SIG-M5 treated with dmso at 0.1 percent for 504 hours (cell line): ENCODE results near the gene TCF4.
A peak's percentile ranks its signal among the peaks of the same experiment; 100 is the strongest.

Source experiments
- DNase-seq: peaks from one replicate; lab custom pipeline; 2025; ENCODE audit not compliant: unreplicated experiment; lab: John Stamatoyannopoulos, UW

TCF4 gene

DNA sequence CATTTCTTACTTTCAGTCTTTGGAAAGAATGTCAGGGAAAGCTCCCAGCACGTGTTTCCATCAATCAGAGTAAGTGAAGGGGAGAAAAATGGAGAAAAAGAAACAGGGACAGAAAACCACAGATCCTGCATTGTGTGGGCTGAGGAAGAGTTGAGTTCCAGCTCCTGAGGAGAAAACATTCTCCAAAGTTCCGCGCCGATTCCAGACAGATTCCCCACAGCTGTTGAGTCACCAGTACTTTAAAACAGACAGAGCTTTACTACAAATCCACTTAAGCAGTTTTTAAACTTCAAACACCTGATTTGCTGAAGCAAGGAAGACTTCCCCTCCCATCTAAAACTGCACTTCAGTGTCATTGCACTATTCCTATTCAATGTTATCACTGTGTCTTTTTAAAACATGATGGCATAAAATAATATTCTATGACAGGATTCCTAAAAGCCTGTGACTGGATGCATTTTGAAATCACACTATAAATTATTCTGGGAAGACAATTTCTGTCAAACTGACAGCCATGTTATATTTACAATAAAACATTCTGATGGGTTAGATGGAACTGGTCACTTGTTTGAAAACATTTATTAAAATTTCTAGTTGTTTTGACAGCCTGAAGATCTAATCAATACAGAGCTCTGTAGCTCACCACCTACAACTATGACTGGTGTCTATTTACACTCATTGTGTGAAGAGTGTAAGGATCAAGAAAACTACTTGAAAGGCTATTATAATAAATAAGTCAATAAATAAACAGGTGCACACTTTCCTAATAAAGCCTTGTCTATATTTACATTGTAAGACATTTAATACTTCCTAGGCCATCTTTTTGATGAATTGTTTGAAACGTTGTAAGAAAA lies 40.9 kb downstream of the TCF4 start:
- DNase-seq: no peak

DNA sequence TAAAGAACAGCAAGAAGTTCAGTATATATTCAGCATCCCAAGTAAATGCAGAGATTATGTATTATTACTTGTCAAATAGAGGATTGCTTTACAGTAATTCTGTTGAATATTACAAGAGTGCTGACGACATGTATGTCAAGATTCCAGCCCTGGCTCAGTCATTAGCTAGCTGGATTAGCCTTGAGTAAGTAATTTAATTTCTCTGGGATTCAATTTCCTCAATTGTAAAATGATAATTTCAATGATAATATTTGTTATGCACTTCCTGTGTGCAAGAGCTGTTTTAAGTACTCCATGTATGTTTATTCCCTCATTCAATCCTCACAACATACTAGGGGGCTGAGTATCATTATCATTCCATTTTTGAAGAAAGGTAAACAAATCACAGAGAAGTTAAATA lies 44.0 kb downstream of the TCF4 start:
- no peak for DNase-seq

DNA sequence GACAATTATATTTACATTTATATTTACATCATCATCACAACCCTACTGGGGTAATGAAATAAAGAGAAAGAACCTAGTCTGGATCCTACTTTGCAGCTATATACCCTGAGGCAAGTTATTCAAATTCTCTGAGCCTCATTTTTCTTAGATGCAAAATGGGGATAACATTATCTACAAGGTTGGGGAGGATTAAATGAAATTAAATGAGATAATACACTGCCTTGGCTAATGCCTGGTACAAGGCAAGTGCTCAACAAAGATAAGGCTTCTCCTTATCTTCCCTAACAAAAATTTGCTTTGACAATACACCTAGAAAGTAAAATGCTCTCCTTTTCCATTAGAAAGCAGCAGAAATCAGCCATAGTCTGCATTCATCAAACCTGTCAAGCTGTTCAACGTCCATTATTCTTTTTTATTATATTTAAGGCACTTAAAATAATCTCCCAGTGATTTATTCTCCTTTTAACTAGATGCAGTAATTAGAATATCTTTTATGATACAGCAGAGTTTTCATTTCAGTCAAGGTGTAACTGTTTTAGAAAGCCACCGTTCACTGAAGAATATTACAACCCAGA lies 44.8 kb downstream of the TCF4 start:
- no peak for DNase-seq

GRCh38 chr18:55541571-55541970 lies 46.4 kb downstream of the TCF4 start:
- DNase-seq: no peak

- no peak for DNase-seq
Measured at GRCh38 chr18:55539240-55539639, 48.8 kb downstream of the TCF4 start.

GRCh38 chr18:55534996-55535395 lies 53.0 kb downstream of the TCF4 start:
- no peak for DNase-seq

DNA sequence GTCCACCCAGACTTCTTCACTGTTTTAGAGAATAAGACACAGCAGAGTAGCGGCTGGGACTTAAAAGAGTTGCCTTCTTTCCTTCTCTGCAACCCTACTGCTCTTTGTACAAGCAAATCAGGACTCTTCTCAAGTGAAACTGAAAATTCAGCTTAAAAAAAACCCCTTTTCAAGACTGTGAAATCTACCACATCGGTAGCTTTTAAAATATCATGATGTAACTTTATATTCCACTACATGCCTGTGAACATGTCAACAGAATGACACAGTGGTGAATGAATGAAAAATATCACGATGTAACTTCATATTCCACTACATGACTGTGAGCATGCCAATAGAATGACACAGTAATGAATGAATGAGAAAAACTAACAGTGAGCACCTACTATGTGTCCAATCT lies 53.4 kb downstream of the TCF4 start:
- no peak for DNase-seq

- DNase-seq: no peak
Measured at GRCh38 chr18:55530166-55530565, 57.8 kb downstream of the TCF4 start.

- DNase-seq: no peak
Measured at GRCh38 chr18:55529581-55529980, 58.4 kb downstream of the TCF4 start.

DNA sequence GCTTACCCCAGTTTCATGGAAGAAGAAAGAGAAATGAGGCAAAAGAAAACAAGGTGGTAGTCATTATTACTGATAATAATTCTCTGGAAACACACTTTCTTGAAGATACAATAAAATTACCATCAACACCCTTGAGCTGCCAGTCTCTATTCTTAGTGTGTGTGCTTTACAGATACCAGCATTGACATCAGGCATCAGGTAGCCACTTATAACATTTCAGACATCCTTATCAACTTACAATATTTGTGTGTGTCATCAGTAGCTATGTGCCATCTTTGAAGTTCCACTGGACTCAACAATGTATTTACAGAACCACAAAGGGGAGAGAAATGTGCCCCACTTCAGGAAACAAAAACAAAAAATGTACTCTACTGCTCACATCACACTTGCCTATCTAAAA lies 62.1 kb downstream of the TCF4 start:
- DNase-seq: no peak

GRCh38 chr18:55524353-55525073 lies 63.5 kb downstream of the TCF4 start:
- DNase-seq: no peak

- DNase-seq: no peak
Measured at GRCh38 chr18:55523001-55523400, 65.0 kb downstream of the TCF4 start.

GRCh38 chr18:55522011-55522410 lies 66.0 kb downstream of the TCF4 start:
- DNase-seq: no peak

DNA sequence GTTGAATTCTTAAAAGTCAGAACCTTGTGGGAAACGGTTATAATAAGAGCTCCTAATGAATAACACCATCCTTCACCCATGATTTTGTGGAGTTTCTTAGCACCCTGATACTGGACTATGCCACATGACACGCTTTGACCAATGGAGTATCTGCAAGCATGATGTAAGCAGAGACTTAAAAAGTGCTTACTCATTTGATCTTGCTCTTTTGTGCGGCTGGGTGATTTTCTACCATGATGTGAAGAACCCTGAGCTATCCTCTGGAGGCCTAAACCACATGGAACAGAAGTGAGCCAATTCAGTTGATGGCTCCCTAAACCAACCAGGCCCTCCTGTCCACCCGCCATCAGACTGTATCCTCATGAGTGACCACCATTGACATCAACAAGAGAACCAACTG lies 70.9 kb downstream of the TCF4 start:
- DNase-seq: no peak

- DNase-seq: peak; percentile 12
Measured at GRCh38 chr18:55515941-55516710, 71.9 kb downstream of the TCF4 start.

DNA sequence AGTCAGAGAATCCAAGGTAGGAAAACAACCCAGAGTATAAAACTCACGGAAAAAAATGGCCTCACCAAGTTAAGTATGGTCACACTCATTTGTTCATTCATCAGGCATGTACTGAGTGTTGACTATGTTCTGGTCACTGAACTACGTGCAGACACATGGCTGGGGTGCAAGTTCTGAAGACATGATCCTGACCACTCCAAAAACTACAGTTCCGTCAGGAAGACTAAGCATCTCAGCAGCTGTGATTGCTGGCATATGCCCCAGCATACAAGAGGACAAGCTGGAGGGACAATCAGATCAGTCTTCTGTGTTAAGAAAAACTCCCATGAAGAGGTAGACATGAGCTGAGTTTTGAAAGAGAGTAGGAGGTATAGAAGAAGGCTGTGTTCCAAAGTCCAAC lies 72.8 kb downstream of the TCF4 start:
- DNase-seq: no peak

DNA sequence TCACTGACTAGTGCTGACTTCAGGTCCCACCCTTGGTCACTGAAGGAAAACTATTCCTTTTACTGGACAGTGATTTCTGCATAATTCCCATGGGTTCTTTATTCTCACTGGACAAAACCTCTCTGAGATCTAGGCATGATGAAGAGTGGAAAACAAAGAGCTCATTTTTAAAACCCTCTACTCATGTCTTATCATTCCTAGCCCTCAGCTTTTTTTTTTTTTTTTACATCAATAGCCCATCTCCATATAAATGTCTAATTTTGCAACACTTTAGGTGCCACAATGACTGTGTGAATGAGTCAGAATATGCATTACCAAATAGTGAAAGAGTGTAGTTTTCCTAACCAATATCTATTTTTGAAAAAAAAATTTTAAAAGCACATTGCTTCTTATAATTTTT lies 74.8 kb downstream of the TCF4 start:
- DNase-seq: peak; percentile 17

DNA sequence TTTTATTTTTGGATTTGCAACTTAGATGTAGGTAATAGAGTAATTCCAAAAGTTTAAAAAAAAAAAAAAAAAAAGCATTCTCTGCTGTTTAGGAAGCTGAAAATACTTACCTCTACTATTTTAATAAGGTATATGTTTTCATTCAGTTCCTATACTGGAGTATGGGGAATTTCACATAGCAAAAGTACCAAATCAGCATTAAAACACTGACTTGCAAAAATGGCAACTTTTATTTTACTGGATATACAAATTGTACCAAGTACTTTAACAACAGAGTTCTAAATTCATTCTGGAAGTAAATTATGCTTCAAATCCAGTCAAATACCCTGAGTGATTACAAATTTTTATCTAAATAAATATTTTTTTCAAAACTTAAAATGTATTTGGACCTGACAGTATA lies 76.7 kb downstream of the TCF4 start:
- no peak for DNase-seq

DNA sequence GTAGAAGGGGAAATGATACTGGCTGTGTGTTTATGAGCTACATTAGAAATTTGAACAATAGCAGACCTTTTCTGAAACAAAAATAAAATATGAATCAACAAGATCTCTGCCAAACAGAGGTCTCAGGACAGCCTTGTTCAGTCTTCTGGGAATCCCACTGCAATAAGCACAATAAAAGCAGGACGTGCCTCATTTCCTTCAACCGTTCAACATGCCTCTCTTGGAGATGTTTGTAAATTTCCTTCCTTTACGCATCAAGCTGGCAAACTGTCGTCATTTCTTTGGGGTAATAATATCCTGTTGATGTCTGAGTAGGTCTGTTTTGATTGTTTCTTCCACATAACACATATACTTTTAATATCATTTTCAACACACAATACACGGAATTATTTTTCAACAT lies 77.2 kb downstream of the TCF4 start:
- DNase-seq: no peak

DNA sequence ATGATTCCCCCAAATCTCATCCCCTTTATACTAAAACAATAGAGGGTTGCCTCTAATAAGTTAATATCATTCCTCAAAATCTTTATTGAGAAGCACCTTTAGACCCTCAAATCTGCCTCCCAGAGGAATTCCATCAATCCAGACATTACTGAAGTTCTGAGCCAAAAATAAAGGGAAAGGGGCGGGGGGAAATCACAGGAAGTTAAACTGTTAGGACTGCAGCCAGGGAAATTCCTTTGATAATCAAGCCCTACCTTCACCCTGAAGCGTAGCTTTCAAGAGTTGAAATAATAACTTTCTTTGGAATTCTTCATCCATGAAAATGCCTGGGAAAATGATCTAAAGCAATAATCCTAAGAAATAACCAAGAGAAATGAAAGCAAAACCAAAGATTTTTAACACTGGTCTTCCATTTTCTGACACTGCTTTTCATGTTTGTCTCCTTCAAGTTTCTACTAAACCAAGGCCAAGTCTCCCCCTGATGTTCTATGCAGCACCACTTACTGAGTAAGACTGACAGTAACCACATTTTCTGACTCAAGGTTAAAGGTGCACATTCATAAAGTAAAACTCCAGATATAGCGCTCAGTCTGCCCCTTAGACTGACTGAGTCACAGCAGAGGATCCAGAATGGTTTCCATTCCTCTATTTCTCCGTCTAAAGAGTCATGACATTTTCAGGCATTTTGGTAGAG lies 78.2 kb downstream of the TCF4 start:
- DNase-seq: peak; percentile 41

DNA sequence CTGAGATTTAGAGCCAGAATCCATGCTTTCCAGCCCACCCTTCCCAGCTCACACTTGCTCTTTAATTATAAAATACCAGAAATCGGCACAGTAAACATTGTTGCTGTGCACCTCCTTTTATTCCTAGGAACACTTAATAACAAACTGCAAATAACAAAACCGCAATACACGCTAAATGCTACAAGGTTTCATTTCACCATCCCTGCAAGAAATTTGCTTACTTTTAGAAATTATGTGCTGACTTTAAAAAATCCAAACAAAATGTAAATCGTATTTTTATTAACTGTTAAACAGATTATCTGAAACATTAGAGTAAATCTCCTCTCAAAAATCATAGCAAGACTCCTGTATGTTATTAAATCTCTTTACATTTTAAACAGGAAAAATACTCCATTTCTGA lies 79.3 kb downstream of the TCF4 start:
- DNase-seq: no peak
